COLO668 (cell line): ENCODE data around the gene PRSS12.
"Not testable (repeated sequence)": the region's sequence is repeated elsewhere in the genome, so short reads cannot be mapped to it uniquely, and the experiment has no call there.

Experiments used
- DNase-seq: peaks from one replicate; lab custom pipeline; 2025; ENCODE audit not compliant: unreplicated experiment; lab: John Stamatoyannopoulos, UW

PRSS12 gene

GRCh38 chr4:118278473-118279274 lies 74.1 kb downstream of the PRSS12 start:
- DNase-seq, result peak; percentile 98

- no peak for DNase-seq
Measured at GRCh38 chr4:118277243-118277642, 75.6 kb downstream of the PRSS12 start.

- DNase-seq, result no peak
Measured at GRCh38 chr4:118276580-118276979, 76.2 kb downstream of the PRSS12 start.

- no peak for DNase-seq
Measured at GRCh38 chr4:118273642-118274041, 79.2 kb downstream of the PRSS12 start.

- DNase-seq, result no peak
Measured at GRCh38 chr4:118271788-118272187, 81.0 kb downstream of the PRSS12 start.

- no peak for DNase-seq
Measured at GRCh38 chr4:118270492-118270891, 82.3 kb downstream of the PRSS12 start.

- DNase-seq, result no peak
Measured at GRCh38 chr4:118268780-118269179, 84.0 kb downstream of the PRSS12 start.

- not testable (repeated sequence) for DNase-seq
Measured at GRCh38 chr4:118266145-118266496, 86.7 kb downstream of the PRSS12 start.

- DNase-seq, result peak; percentile 68
Measured at GRCh38 chr4:118265312-118266144, 87.3 kb downstream of the PRSS12 start.

- DNase-seq, result no peak
Measured at GRCh38 chr4:118264096-118264495, 88.7 kb downstream of the PRSS12 start.

- no peak for DNase-seq
Measured at GRCh38 chr4:118260309-118260708, 92.5 kb downstream of the PRSS12 start.

- no peak for DNase-seq
Measured at GRCh38 chr4:118259111-118259510, 93.7 kb downstream of the PRSS12 start.

- DNase-seq, result no peak
Measured at GRCh38 chr4:118254368-118254767, 98.4 kb downstream of the PRSS12 start.

GRCh38 chr4:118249890-118250289 lies 102.9 kb downstream of the PRSS12 start:
- no peak for DNase-seq

- no peak for DNase-seq
Measured at GRCh38 chr4:118237531-118237930, 115.3 kb downstream of the PRSS12 start.

- DNase-seq, result no peak
Measured at GRCh38 chr4:118235566-118236120, 117.2 kb downstream of the PRSS12 start.
